Measurements from ENCODE around the gene YJEFN3. TPM values are rescaled to one million over a fixed set of nuclear protein-coding genes. Genes with fewer than 3 reads are reported as not detected.

Gene YJEFN3
- total RNA-seq, 4 donors from 2014 or later = 1.1 to 12.0 (median 1.7) TPM

- Histone ChIP-seq H3K9me3 (no peaks in the 10 kb centered on the region), H3K4me3 (no peak overlapping the region), H3K27ac (no peak overlapping the region), H3K36me3 (no peaks in the 10 kb centered on the region), H3K27me3 (peaks cover 22% of the 10 kb centered on the region), H3K4me1 (peaks cover 39% of the 10 kb centered on the region)
- 45% methylated on average over 4 of the region's 19 CpGs for WGBS
- TF ChIP-seq EP300 (IDR thresholded peaks at IDR 0.05) (no peak), POLR2AphosphoS5 (IDR thresholded peaks at IDR 0.05) (no peak)
- TF ChIP-seq, protein P1, sequence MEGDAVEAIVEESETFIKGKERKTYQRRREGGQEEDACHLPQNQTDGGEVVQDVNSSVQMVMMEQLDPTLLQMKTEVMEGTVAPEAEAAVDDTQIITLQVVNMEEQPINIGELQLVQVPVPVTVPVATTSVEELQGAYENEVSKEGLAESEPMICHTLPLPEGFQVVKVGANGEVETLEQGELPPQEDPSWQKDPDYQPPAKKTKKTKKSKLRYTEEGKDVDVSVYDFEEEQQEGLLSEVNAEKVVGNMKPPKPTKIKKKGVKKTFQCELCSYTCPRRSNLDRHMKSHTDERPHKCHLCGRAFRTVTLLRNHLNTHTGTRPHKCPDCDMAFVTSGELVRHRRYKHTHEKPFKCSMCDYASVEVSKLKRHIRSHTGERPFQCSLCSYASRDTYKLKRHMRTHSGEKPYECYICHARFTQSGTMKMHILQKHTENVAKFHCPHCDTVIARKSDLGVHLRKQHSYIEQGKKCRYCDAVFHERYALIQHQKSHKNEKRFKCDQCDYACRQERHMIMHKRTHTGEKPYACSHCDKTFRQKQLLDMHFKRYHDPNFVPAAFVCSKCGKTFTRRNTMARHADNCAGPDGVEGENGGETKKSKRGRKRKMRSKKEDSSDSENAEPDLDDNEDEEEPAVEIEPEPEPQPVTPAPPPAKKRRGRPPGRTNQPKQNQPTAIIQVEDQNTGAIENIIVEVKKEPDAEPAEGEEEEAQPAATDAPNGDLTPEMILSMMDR (IDR thresholded peaks at IDR 0.05) = no peak
- DNase-seq (ENCODE audit: low spot score in 2 of 2) = no peak
These were observed 11.0 kb downstream of the YJEFN3 start for GRCh38 chr19:19539698-19540063.

- Histone ChIP-seq H3K9me3 (no peaks in the 10 kb centered on the region), H3K36me3 (no peaks in the 10 kb centered on the region), H3K27me3 (peaks cover 24% of the 10 kb centered on the region), H3K27ac (no peak overlapping the region), H3K4me1 (peaks cover 39% of the 10 kb centered on the region), H3K4me3 (peak overlapping the region; percentile 39)
- WGBS = 9% methylated on average over 18 of the region's 74 CpGs
- TF ChIP-seq POLR2A (IDR thresholded peaks at IDR 0.05) (no peak), EP300 (IDR thresholded peaks at IDR 0.05) (no peak), POLR2AphosphoS5 (IDR thresholded peaks at IDR 0.05) (no peak)
- TF ChIP-seq, protein P1 (IDR thresholded peaks at IDR 0.05) = no peak
- DNase-seq (ENCODE audit: low spot score in 2 of 2) = no peak
These were observed 11.5 kb downstream of the YJEFN3 start for GRCh38 chr19:19540064-19540714.

GRCh38 chr19:19540715-19541515, 12.2 kb downstream of the YJEFN3 start:
- Histone ChIP-seq H3K27ac (no peak overlapping the region), H3K27me3 (peaks cover 24% of the 10 kb centered on the region), H3K36me3 (no peaks in the 10 kb centered on the region), H3K4me1 (peaks cover 39% of the 10 kb centered on the region), H3K9me3 (no peaks in the 10 kb centered on the region), H3K4me3 (peak overlapping the region; percentile 39)
- TF ChIP-seq EP300 (IDR thresholded peaks at IDR 0.05) (no peak), POLR2A (IDR thresholded peaks at IDR 0.05) (no peak), POLR2AphosphoS5 (IDR thresholded peaks at IDR 0.05) (no peak)
- TF ChIP-seq, protein P1 (IDR thresholded peaks at IDR 0.05) = no peak
- 2% methylated on average over 31 of the region's 45 CpGs for WGBS
- peak in 1 of 2 donors; percentile 76 for DNase-seq (ENCODE audit: low spot score in 2 of 2)

- WGBS = 54% methylated on average over 7 of the region's 16 CpGs
- Histone ChIP-seq H3K36me3 (no peaks in the 10 kb centered on the region), H3K27me3 (peaks cover 26% of the 10 kb centered on the region), H3K27ac (no peak overlapping the region), H3K4me1 (peaks cover 41% of the 10 kb centered on the region), H3K9me3 (no peaks in the 10 kb centered on the region), H3K4me3 (no peak overlapping the region)
- no peak for DNase-seq (ENCODE audit: low spot score in 2 of 2)
- TF ChIP-seq POLR2AphosphoS5 (IDR thresholded peaks at IDR 0.05) = no peak
- no peak for TF ChIP-seq EP300 (IDR thresholded peaks at IDR 0.05)
- no peak for TF ChIP-seq POLR2A (IDR thresholded peaks at IDR 0.05)
- TF ChIP-seq, protein P1 (IDR thresholded peaks at IDR 0.05) = no peak
These were observed 12.9 kb downstream of the YJEFN3 start for GRCh38 chr19:19541616-19542015.

GRCh38 chr19:19542507-19542906, 13.8 kb downstream of the YJEFN3 start:
- 81% methylated on average over 7 of the region's 12 CpGs for WGBS
- no peak for TF ChIP-seq POLR2AphosphoS5 (IDR thresholded peaks at IDR 0.05)
- TF ChIP-seq, protein P1 (IDR thresholded peaks at IDR 0.05) = no peak
- no peak for TF ChIP-seq POLR2A (IDR thresholded peaks at IDR 0.05)
- no peak for TF ChIP-seq EP300 (IDR thresholded peaks at IDR 0.05)
- no peak for DNase-seq (ENCODE audit: low spot score in 2 of 2)
- no peaks in the 10 kb centered on the region for H3K9me3 ChIP-seq
- H3K36me3 ChIP-seq = no peaks in the 10 kb centered on the region
- peaks cover 35% of the 10 kb centered on the region for H3K27me3 ChIP-seq
- H3K4me3 ChIP-seq = no peak overlapping the region
- no peak overlapping the region for H3K27ac ChIP-seq
- peaks cover 42% of the 10 kb centered on the region for H3K4me1 ChIP-seq
